ENCODE data around the gene KRT25. TPM values are rescaled to one million over a fixed set of nuclear protein-coding genes. Genes with fewer than 3 reads are reported as not detected.

KRT25 gene
- total and polyA plus RNA-seq, 2 of the 13 experiments (the other 11 are each of a cell fraction or from before 2014, with no cell fraction given), result not detected

DNA sequence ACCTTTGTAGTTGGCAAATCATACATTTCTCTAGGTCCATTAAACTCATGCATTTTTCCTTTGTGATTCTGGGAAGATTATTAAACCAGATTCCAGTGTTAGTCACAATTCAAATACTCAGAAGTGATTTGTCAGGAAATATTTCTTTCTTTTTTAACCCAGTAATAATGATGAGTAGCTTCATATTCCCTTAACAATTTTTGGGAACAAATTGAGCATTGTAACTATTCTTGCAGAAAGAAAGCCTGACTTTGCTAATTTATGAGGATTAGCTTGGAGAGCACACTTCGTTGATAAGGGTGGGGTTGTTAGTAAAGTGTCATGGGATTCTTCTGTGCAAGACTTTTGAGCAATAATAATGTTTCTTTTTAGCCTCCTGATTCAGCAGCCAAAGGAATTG, 32.9 kb downstream of the KRT25 start:
- no TSS peak for BruUV-seq (replicated peaks)
- ATAC-seq (no peak), DNase-seq (ENCODE audit: low spot score) (no peak), FAIRE-seq (no peak)
- Histone ChIP-seq H3K9ac (ENCODE audit: insufficient read depth, low read depth, low read length) (no peak overlapping the region), H3K4me2 (ENCODE audit: low read depth, low read length) (no peak overlapping the region), H3K27me3 (ENCODE audit: control insufficient read depth in 1 of 2, insufficient read depth in 2 of 2, low read length in 2 of 2) (peaks cover 0 to 7% of the 10 kb centered on the region in 2 experiments; a peak in 3 of 5 replicates), H3K79me2 (ENCODE audit: insufficient read depth, low read length) (no peaks in the 10 kb centered on the region), H2AFZ (ENCODE audit: low read length) (no peak overlapping the region), H3K27ac (ENCODE audit: extremely low read length, insufficient read depth, low read length) (no peak overlapping the region), H3K4me1 (ENCODE audit: insufficient read depth, low read length) (no peaks in the 10 kb centered on the region), H3K9me3 (ENCODE audit: low read length) (no peaks in the 10 kb centered on the region), H4K20me1 (ENCODE audit: insufficient read depth, low read length) (no peaks in the 10 kb centered on the region), H3K36me3 (replicated peaks in 1 of 2; ENCODE audit: control insufficient read depth in 1 of 2, insufficient read depth in 2 of 2, low read length in 2 of 2) (no peaks in the 10 kb centered on the region), H3K4me3 (replicated peaks in 1 of 3; ENCODE audit: insufficient read depth in 1 of 3, low read depth in 2 of 3, low read length in 3 of 3) (no peak overlapping the region)
- no peak for TF ChIP-seq TBL1XR1 (IDR thresholded peaks at IDR 0.05; ENCODE audit: borderline replicate concordance, low read length, partially characterized antibody)
- no peak for TF ChIP-seq SMARCE1 (IDR thresholded peaks at IDR 0.05; ENCODE audit: borderline replicate concordance)
- no peak for TF ChIP-seq ZNF891 (CRISPR knock-in tag; IDR thresholded peaks at IDR 0.05)
- TF ChIP-seq, protein P1, sequence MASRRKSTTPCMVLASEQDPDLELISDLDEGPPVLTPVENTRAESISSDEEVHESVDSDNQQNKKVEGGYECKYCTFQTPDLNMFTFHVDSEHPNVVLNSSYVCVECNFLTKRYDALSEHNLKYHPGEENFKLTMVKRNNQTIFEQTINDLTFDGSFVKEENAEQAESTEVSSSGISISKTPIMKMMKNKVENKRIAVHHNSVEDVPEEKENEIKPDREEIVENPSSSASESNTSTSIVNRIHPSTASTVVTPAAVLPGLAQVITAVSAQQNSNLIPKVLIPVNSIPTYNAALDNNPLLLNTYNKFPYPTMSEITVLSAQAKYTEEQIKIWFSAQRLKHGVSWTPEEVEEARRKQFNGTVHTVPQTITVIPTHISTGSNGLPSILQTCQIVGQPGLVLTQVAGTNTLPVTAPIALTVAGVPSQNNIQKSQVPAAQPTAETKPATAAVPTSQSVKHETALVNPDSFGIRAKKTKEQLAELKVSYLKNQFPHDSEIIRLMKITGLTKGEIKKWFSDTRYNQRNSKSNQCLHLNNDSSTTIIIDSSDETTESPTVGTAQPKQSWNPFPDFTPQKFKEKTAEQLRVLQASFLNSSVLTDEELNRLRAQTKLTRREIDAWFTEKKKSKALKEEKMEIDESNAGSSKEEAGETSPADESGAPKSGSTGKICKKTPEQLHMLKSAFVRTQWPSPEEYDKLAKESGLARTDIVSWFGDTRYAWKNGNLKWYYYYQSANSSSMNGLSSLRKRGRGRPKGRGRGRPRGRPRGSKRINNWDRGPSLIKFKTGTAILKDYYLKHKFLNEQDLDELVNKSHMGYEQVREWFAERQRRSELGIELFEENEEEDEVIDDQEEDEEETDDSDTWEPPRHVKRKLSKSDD (CRISPR knock-in tag; IDR thresholded peaks at IDR 0.05; ENCODE audit: low read depth), result no peak
- no peak for TF ChIP-seq CBX2 (IDR thresholded peaks at IDR 0.05; ENCODE audit: low read depth, low read length)
- TF ChIP-seq CBX2 (CRISPR knock-in tag; IDR thresholded peaks at IDR 0.05; ENCODE audit: low read depth), result no peak
- TF ChIP-seq, protein P2, sequence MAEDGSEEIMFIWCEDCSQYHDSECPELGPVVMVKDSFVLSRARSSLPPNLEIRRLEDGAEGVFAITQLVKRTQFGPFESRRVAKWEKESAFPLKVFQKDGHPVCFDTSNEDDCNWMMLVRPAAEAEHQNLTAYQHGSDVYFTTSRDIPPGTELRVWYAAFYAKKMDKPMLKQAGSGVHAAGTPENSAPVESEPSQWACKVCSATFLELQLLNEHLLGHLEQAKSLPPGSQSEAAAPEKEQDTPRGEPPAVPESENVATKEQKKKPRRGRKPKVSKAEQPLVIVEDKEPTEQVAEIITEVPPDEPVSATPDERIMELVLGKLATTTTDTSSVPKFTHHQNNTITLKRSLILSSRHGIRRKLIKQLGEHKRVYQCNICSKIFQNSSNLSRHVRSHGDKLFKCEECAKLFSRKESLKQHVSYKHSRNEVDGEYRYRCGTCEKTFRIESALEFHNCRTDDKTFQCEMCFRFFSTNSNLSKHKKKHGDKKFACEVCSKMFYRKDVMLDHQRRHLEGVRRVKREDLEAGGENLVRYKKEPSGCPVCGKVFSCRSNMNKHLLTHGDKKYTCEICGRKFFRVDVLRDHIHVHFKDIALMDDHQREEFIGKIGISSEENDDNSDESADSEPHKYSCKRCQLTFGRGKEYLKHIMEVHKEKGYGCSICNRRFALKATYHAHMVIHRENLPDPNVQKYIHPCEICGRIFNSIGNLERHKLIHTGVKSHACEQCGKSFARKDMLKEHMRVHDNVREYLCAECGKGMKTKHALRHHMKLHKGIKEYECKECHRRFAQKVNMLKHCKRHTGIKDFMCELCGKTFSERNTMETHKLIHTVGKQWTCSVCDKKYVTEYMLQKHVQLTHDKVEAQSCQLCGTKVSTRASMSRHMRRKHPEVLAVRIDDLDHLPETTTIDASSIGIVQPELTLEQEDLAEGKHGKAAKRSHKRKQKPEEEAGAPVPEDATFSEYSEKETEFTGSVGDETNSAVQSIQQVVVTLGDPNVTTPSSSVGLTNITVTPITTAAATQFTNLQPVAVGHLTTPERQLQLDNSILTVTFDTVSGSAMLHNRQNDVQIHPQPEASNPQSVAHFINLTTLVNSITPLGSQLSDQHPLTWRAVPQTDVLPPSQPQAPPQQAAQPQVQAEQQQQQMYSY (CRISPR knock-in tag; IDR thresholded peaks at IDR 0.05), result no peak
- TF ChIP-seq HCFC1 (IDR thresholded peaks at IDR 0.05; ENCODE audit: low read depth, low read length), result no peak
- TF ChIP-seq ZNF546 (CRISPR knock-in tag; conservative IDR thresholded peaks at IDR 0.05), result no peak
- TF ChIP-seq ZNF761 (CRISPR knock-in tag; conservative IDR thresholded peaks at IDR 0.05), result no peak
- no peak for TF ChIP-seq NFATC3 (CRISPR knock-in tag; IDR thresholded peaks at IDR 0.05)
- TF ChIP-seq CBX5 (CRISPR knock-in tag; IDR thresholded peaks at IDR 0.05; ENCODE audit: borderline replicate concordance), result no peak
- TF ChIP-seq ZNF256 (CRISPR knock-in tag; conservative IDR thresholded peaks at IDR 0.05), result no peak
- TF ChIP-seq ZNF672 (CRISPR knock-in tag; IDR thresholded peaks at IDR 0.05), result no peak
- ChIA-PET CTCF (ENCODE audit: low intra/inter-chr PET ratio, low total read pairs) (no interaction called here), POLR2A (no interaction called here)
- 0% methylated on average over 1 of the region's 1 CpG for WGBS (ENCODE audit: low lambda C conversion rate)
- intact Hi-C loops (cut with micrococcal nuclease; ENCODE audit: unreplicated experiment), result no loop called here
- in situ Hi-C loops (cut with HindIII; ENCODE audit: extremely low pct_ligation_motif_present, low pct_unique_long_range_greater_than_20kb), result no loop called here

Data from HepG2 (cell line).